ENCODE data around the gene ANKK1. TPM values are rescaled to one million over a fixed set of nuclear protein-coding genes. Genes with fewer than 3 reads are reported as not detected.

Gene ANKK1
- total and polyA plus RNA-seq, 9 of the 15 experiments (the other 6 are each of a cell fraction or from before 2014, with no cell fraction given), result not detected

DNA sequence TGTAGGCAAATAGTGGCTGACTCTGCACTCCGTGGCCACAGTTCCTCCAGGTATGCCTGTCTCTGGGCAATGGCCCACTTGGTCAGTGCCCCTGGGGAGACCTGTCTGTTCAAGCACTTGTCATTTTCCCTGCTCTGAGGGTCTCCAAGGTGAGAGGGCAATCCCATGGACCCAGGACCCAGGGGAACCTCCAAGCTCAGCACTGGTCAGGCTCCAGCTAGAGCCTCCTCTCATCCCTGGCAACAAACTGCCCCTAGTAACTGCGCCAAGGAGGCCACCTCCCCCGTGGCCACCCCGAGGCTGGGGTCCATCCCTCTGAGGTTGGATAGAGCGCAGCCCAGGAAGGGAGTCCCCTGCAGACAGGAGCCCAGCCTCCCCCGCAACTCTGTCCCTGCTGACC lies 713 bp upstream of the ANKK1 start:
- BruUV-seq (replicated peaks), result no TSS peak
- H3K36me3 ChIP-seq (ENCODE audit: control insufficient read depth, insufficient read depth, low read length), result no peaks in the 10 kb centered on the region
- FAIRE-seq (no peak), DNase-seq (ENCODE audit: extremely low read depth in 1 of 4, low spot score in 3 of 4) (no peak), ATAC-seq (no peak)
- no peak overlapping the region for H3K9ac ChIP-seq (ENCODE audit: insufficient read depth in 1 of 2, low read depth in 2 of 2, low read length in 2 of 2)
- no peak overlapping the region for H3K27ac ChIP-seq (ENCODE audit: extremely low read depth, low read depth, low read length)
- ChIA-PET CTCF (ENCODE audit: low intra/inter-chr PET ratio) (no interaction called here), POLR2A (no interaction called here)
- H3K9me3 ChIP-seq (replicated peaks; ENCODE audit: control insufficient read depth, insufficient read depth, low read depth, low read length), result no peaks in the 10 kb centered on the region
- H3K4me3 ChIP-seq, result no peak overlapping the region
- H3K4me2 ChIP-seq (ENCODE audit: insufficient read depth, low read length), result no peak overlapping the region
- in situ Hi-C loops (cut with MboI), result no loop called here
- WGBS (ENCODE audit: insufficient coverage, low coverage, missing lambda C conversion rate), result 0% methylated on average over 6 of the region's 6 CpGs
- no peak overlapping the region for H2AFZ ChIP-seq (ENCODE audit: low read depth, low read length)
- peaks cover 0 to 7% of the 10 kb centered on the region in 2 experiments; a peak in 1 of 5 replicates for H3K4me1 ChIP-seq (replicated peaks in 1 of 2; ENCODE audit: control insufficient read depth in 2 of 2, insufficient read depth in 2 of 2, low read length in 2 of 2)
- intact Hi-C loops (cut with micrococcal nuclease), result no loop called here
- peaks cover 7 to 26% of the 10 kb centered on the region in 2 experiments; a peak in 4 of 5 replicates for H3K27me3 ChIP-seq (ENCODE audit: control insufficient read depth in 2 of 2, insufficient read depth in 2 of 2, low read length in 2 of 2)
- TF ChIP-seq, protein P1, sequence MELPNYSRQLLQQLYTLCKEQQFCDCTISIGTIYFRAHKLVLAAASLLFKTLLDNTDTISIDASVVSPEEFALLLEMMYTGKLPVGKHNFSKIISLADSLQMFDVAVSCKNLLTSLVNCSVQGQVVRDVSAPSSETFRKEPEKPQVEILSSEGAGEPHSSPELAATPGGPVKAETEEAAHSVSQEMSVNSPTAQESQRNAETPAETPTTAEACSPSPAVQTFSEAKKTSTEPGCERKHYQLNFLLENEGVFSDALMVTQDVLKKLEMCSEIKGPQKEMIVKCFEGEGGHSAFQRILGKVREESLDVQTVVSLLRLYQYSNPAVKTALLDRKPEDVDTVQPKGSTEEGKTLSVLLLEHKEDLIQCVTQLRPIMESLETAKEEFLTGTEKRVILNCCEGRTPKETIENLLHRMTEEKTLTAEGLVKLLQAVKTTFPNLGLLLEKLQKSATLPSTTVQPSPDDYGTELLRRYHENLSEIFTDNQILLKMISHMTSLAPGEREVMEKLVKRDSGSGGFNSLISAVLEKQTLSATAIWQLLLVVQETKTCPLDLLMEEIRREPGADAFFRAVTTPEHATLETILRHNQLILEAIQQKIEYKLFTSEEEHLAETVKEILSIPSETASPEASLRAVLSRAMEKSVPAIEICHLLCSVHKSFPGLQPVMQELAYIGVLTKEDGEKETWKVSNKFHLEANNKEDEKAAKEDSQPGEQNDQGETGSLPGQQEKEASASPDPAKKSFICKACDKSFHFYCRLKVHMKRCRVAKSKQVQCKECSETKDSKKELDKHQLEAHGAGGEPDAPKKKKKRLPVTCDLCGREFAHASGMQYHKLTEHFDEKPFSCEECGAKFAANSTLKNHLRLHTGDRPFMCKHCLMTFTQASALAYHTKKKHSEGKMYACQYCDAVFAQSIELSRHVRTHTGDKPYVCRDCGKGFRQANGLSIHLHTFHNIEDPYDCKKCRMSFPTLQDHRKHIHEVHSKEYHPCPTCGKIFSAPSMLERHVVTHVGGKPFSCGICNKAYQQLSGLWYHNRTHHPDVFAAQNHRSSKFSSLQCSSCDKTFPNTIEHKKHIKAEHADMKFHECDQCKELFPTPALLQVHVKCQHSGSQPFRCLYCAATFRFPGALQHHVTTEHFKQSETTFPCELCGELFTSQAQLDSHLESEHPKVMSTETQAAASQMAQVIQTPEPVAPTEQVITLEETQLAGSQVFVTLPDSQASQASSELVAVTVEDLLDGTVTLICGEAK (IDR thresholded peaks at IDR 0.05), result no peak
- TF ChIP-seq, protein P1 (CRISPR knock-in tag; IDR thresholded peaks at IDR 0.05), result no peak
- TF ChIP-seq STAT5B (CRISPR knock-in tag; IDR thresholded peaks at IDR 0.05) (no peak), ZNF134 (CRISPR knock-in tag; conservative IDR thresholded peaks at IDR 0.05) (no peak)
- no peaks in the 10 kb centered on the region for H3K9me1 ChIP-seq (ENCODE audit: control insufficient read depth, insufficient read depth, low read length)
- H3K79me2 ChIP-seq (ENCODE audit: control insufficient read depth, insufficient read depth, low read length), result no peaks in the 10 kb centered on the region
- no peaks in the 10 kb centered on the region for H4K20me1 ChIP-seq (replicated peaks; ENCODE audit: control insufficient read depth, insufficient read depth, low read length)
